ENCODE data around the gene FBLN1.
"Not testable (repeated sequence)": the region's sequence is repeated elsewhere in the genome, so short reads cannot be mapped to it uniquely, and the experiment has no call there.

FBLN1 gene

DNA sequence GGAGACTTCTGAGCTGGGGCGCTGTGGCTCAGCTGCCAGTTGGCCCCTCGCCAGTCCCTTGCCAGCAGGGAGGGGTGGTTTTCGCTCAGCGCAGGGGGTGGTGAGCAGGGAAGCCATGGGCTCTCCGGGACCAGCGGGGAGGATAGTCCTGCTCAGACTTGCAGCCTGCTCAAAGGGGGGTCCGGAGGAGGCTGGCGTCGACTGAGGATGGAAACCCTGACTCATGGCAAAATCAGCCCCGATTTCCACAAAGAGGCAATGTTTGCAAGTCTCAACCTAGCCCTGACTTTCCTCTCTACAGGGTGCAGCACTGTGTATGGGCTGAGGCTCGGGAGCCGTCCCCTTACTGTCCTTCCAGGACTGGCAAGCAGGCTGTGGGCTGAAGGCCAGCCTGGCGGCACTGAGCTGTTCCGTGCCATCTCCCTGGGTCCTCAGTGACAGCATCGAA is 35.1 kb downstream of the FBLN1 start:
- no peaks in the 10 kb centered on the region for H3K9me3 Mint-ChIP-seq (ENCODE audit: low read depth)
- no peak overlapping the region for H3K27ac Mint-ChIP-seq
- no peaks in the 10 kb centered on the region for H3K4me1 Mint-ChIP-seq (ENCODE audit: low read depth)
- H3K36me3 Mint-ChIP-seq: no peaks in the 10 kb centered on the region
- no peaks in the 10 kb centered on the region for H3K27me3 Mint-ChIP-seq
- no peak overlapping the region for H3K4me3 Mint-ChIP-seq

DNA sequence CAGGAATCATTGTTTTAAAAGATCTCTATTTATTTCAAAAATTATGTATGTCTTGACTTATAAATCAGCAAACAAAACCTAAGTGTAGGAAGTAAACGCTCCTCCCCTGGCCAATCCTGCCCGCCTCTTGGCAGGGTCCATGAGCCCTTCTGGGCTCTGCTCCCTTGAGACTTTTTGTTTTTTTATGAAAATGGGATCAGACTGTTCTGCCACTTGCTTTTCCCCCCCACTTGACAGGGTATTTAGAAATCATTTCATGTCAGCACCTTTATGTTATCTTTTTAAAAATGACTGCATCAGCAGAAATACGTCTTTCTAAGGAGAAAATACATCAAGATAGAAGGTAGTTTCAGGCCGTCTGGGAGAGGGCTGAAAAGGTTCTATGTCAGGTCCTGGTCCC is 35.6 kb downstream of the FBLN1 start:
- H3K27ac Mint-ChIP-seq: no peak overlapping the region
- no peaks in the 10 kb centered on the region for H3K9me3 Mint-ChIP-seq (ENCODE audit: low read depth)
- no peak overlapping the region for H3K4me3 Mint-ChIP-seq
- H3K36me3 Mint-ChIP-seq: no peaks in the 10 kb centered on the region
- no peaks in the 10 kb centered on the region for H3K27me3 Mint-ChIP-seq
- H3K4me1 Mint-ChIP-seq (ENCODE audit: low read depth): no peaks in the 10 kb centered on the region

DNA sequence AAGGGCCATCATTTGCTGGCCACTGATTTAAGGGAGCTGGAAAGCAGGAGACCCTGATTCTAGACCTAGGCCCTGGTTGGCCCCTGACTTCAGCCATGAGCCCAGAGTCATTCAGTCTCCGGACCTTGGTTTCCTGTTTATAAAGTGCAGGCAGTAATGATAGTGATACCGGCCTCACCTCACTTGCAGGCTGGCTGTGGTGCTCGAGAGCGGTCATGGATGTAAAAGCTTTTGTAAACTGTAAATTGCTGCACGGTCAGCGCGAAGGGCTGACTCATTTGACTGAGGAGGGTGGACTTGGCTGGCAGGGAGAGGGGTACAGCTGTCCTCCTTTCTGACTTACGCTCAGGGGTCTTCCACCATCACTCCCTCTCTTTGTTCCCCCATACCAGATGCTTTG is 37.4 kb downstream of the FBLN1 start:
- no peaks in the 10 kb centered on the region for H3K27me3 Mint-ChIP-seq
- H3K4me3 Mint-ChIP-seq: no peak overlapping the region
- H3K36me3 Mint-ChIP-seq: no peaks in the 10 kb centered on the region
- H3K27ac Mint-ChIP-seq: no peak overlapping the region
- no peaks in the 10 kb centered on the region for H3K9me3 Mint-ChIP-seq (ENCODE audit: low read depth)
- no peaks in the 10 kb centered on the region for H3K4me1 Mint-ChIP-seq (ENCODE audit: low read depth)

DNA sequence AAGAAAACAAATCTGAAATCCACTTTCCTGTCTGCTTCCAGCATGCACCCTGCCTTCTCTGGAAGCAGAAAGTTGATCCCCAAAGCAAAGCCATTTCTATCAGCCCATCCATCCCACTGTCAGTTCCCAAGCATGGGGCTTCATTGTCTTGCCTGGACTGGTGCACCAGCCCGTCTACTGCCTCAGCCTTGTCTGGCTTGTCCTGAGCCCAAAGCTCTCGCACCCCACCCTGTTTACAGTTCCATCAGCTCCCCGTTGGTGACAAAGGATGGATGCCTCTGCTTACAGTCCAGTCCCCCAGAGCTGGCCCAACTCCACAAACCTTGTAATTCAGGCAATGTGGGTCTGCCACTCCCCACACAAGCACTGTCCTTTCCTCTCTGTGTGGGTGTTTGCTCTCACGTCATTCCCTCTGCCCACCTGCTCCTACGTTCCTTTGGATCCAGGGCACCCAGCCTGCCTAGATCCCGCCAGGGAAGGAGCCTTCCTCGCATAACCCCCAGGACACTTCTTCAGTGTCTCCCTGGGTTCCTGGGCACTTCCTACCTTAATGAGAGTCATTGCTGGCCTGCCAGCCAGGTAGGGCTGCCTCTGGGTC is 38.8 kb downstream of the FBLN1 start:
- no peaks in the 10 kb centered on the region for H3K36me3 Mint-ChIP-seq
- no peak overlapping the region for H3K4me3 Mint-ChIP-seq
- H3K9me3 Mint-ChIP-seq (ENCODE audit: low read depth): no peaks in the 10 kb centered on the region
- H3K4me1 Mint-ChIP-seq (ENCODE audit: low read depth): no peaks in the 10 kb centered on the region
- no peak overlapping the region for H3K27ac Mint-ChIP-seq
- H3K27me3 Mint-ChIP-seq: no peaks in the 10 kb centered on the region

DNA sequence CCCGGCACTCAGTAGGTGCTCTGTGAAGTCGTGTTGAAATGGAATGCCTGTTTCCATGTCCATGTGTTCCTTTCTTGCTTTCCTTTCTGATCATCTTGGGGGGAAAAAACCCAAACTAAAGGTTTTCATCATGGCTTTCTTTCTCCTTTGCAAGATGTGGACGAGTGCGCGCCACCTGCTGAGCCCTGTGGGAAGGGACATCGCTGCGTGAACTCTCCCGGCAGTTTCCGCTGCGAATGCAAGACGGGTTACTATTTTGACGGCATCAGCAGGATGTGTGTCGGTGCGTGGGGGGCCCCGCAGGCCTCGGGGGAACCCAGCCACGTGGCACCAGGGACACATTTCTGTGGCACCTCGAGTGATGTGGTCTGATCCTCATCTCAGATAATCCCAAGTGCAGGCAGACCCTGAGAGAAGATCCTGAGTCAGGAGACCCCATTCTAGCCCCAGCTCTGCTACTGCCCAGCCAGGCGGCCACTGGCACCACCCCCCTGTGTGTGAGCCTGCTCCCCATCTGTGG is 39.4 kb downstream of the FBLN1 start:
- H3K4me1 Mint-ChIP-seq (ENCODE audit: low read depth): no peaks in the 10 kb centered on the region
- no peak overlapping the region for H3K4me3 Mint-ChIP-seq
- H3K27me3 Mint-ChIP-seq: no peaks in the 10 kb centered on the region
- no peak overlapping the region for H3K27ac Mint-ChIP-seq
- H3K36me3 Mint-ChIP-seq: no peaks in the 10 kb centered on the region
- H3K9me3 Mint-ChIP-seq (ENCODE audit: low read depth): no peaks in the 10 kb centered on the region

DNA sequence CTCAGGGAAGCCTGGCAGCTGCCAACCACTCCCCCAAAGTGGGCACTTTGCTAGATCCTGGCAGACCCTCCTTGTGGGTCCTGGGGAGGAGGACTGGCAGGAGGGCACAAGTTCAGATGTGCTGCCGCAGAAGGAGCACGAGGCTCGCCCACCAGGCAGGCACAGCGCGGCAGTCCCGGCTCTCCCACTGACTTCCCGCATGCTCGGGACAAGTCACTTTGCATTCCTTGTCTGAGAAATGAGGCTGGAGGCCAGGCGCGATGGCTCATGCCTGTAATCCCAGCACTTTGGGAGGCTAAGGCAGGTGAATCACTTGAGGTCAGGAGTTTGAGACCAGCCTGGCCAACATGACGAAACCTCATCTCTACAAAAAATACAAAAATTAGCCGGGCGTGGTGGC is 40.1 kb downstream of the FBLN1 start:
- H3K27ac Mint-ChIP-seq; H3K4me3 Mint-ChIP-seq; H3K36me3 Mint-ChIP-seq; H3K9me3 Mint-ChIP-seq (ENCODE audit: low read depth); H3K4me1 Mint-ChIP-seq (ENCODE audit: low read depth); H3K27me3 Mint-ChIP-seq: not testable (repeated sequence)

DNA sequence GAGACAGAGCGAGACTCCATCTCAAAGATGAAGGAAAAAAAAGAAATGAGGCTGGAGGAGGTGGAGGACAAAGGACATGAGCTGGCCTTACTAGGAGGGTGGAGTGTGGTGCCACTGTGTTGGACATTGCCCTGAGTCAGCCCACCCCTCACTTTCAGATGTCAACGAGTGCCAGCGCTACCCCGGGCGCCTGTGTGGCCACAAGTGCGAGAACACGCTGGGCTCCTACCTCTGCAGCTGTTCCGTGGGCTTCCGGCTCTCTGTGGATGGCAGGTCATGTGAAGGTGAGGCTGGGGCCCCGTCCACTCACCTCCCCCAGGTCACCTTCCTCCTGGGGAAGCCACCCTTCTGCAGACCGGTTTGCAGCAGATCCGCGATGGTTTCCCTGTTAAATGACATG is 40.6 kb downstream of the FBLN1 start:
- Mint-ChIP-seq H3K36me3 (no peaks in the 10 kb centered on the region), H3K4me1 (ENCODE audit: low read depth) (no peaks in the 10 kb centered on the region), H3K27ac (no peak overlapping the region), H3K4me3 (no peak overlapping the region), H3K9me3 (ENCODE audit: low read depth) (no peaks in the 10 kb centered on the region), H3K27me3 (no peaks in the 10 kb centered on the region)

DNA sequence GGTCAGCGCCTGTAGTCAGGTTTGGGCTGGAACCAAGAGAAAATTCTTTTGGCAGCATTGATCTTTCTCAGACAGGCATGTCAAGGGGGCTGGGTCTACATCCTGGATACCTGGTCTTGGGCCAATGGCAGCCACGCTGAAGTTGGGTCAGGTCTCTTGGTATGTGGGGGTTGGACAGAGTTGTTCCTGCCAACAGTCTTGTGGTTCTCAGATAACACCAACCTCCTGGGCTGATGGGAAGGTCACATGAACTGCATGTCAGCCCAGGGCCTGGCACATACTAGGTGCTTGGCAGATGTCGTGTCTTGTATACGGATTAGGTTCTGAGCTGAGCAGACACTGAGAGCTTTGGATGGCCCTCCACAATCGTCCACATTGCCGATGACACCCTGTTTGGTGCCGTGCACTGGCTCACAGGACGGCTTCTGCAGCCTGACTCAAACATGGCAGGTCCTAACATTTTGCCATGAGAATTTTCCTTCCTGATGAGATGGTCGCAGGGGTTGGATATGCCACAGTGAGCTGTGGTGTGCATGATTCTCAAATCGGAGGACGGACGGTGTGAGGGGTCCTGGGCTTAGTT is 42.0 kb downstream of the FBLN1 start:
- no peaks in the 10 kb centered on the region for H3K9me3 Mint-ChIP-seq (ENCODE audit: low read depth)
- no peaks in the 10 kb centered on the region for H3K4me1 Mint-ChIP-seq (ENCODE audit: low read depth)
- no peak overlapping the region for H3K27ac Mint-ChIP-seq
- H3K36me3 Mint-ChIP-seq: no peaks in the 10 kb centered on the region
- H3K4me3 Mint-ChIP-seq: no peak overlapping the region
- H3K27me3 Mint-ChIP-seq: no peaks in the 10 kb centered on the region

DNA sequence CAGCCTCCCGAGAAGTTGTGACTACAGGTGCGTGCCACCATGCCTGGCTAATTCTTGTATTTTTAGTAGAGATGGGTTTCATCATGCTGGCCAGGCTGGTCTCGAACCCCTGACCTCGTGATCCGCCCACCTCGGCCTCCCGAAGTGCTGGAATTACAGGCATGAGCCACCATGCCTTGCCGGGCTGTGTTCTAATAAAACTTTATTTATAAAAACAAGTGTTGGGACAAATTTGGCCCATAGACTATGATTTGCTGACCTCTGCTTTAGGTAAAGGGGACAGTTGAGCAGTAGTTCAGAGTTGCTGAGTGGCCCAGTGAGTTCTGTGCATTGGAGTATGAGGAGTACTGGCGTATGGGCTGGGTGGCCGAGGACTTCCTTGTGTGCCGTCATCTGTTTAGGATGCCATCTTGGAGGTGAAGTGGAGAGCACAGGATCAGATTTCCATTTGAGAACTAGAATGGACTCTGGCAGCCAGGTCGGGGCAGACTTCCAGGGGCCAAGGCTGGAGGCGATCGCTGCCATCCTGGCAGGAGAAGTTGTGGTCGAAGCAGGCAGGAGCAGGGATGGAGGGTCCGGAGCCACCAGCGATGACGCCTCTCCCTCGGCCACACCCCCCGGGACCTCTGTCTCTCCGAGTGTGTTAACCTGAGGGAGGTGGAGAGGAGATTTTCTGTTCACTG is 43.8 kb downstream of the FBLN1 start:
- Mint-ChIP-seq H3K27ac (no peak overlapping the region), H3K9me3 (ENCODE audit: low read depth) (no peaks in the 10 kb centered on the region), H3K4me1 (ENCODE audit: low read depth) (no peaks in the 10 kb centered on the region), H3K36me3 (no peaks in the 10 kb centered on the region), H3K4me3 (no peak overlapping the region), H3K27me3 (no peaks in the 10 kb centered on the region)

DNA sequence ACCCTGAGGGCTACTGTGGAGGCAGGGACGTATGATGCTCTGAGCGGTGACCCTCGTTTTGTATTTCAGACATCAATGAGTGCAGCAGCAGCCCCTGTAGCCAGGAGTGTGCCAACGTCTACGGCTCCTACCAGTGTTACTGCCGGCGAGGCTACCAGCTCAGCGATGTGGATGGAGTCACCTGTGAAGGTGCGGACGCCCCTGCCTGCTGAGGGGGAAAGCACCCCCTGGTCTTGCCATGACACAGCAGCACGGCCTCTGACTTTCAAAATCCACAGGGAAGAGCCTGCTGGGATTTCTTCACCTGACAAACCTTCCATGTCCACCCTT is 44.3 kb downstream of the FBLN1 start:
- no peaks in the 10 kb centered on the region for H3K36me3 Mint-ChIP-seq
- H3K9me3 Mint-ChIP-seq (ENCODE audit: low read depth): no peaks in the 10 kb centered on the region
- H3K4me1 Mint-ChIP-seq (ENCODE audit: low read depth): no peaks in the 10 kb centered on the region
- H3K27ac Mint-ChIP-seq: no peak overlapping the region
- H3K4me3 Mint-ChIP-seq: no peak overlapping the region
- no peaks in the 10 kb centered on the region for H3K27me3 Mint-ChIP-seq

DNA sequence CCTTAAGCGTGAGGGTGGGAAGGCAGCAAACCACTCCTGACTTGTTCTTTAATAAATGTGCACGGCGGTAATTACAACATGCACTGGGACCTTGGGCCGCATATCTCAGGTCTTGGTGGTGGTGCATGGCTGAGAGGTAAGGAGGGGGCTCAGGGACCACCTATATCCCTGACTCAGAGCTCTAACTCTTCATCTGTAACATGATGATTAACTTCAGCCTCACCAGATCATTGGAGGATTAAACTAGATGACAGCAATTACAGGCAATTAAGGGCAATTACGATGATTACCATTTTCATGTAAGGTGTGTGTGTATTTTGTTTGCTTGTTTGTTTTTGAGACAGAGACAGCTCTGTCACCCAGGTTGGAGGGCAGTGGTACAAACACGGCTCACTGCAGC is 45.0 kb downstream of the FBLN1 start:
- no peak overlapping the region for H3K27ac Mint-ChIP-seq
- H3K36me3 Mint-ChIP-seq: no peaks in the 10 kb centered on the region
- H3K9me3 Mint-ChIP-seq (ENCODE audit: low read depth): no peaks in the 10 kb centered on the region

DNA sequence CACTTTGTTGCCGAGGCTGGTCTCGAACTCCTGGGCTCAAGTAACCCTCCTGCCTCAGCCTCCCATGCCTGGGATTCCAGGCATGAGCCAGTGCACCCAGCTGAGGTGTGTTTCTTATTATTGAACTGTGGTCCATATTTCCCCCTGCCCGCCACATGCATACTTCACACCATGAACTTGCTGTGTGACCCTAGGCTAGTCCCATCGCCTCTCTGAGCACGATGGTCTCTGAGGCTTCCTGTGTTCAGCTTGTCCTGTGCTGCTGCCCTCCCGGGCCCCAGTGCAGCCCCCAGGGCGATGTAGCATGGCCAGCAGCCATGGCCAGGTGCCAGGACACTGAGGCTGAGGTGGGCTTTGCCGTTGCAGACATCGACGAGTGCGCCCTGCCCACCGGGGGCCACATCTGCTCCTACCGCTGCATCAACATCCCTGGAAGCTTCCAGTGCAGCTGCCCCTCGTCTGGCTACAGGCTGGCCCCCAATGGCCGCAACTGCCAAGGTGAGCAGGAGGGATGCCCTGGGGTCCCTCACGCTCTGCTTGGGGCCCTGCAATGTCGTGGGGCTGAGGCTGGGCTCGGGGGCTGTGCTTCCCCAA is 45.7 kb downstream of the FBLN1 start:
- Mint-ChIP-seq H3K4me3 (no peak overlapping the region), H3K27me3 (no peaks in the 10 kb centered on the region), H3K36me3 (no peaks in the 10 kb centered on the region), H3K27ac (no peak overlapping the region), H3K9me3 (ENCODE audit: low read depth) (no peaks in the 10 kb centered on the region), H3K4me1 (ENCODE audit: low read depth) (no peaks in the 10 kb centered on the region)

More for the DNA sequence above, 45.0 kb downstream of the FBLN1 start:
- no peak overlapping the region for H3K4me3 Mint-ChIP-seq
- H3K27me3 Mint-ChIP-seq: no peaks in the 10 kb centered on the region
- no peaks in the 10 kb centered on the region for H3K4me1 Mint-ChIP-seq (ENCODE audit: low read depth)

DNA sequence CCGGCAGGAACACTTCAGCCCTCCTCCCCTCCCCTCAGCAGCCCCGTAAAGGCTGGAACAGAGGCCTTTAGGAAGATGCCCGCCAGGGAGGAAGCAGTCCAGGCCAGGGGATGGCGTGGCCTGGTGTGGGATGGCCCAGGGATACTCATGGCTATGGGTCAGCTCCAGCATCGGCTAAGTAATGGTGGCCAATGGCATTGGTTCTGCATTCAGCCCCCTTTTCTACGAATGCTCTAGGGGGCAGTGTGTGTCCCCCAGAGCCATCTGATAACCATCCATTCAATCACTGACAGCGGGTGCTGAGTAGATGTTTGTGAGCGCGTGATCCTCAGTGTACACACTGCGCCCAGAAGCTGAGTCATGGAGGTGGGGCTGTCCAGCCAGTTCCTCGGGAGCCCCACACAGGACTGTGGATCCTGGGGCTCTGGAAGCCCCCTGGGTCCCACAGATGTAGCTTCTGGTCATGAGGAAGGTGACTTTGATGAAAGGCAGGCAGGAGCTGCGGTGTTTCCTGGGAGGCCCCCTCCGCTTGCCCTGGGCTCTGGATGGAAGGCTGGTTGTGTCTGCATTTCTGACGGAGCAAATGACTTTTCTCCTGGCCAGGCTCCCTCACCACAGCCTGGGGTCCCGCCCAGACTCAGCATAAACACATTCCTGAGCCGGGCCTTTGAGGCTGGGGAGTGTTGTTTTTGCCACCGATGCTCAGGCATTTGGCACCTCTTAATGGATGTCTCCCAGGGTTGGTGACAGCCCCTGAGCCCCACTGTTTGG is 46.5 kb downstream of the FBLN1 start:
- H3K36me3 Mint-ChIP-seq: no peaks in the 10 kb centered on the region
- no peaks in the 10 kb centered on the region for H3K9me3 Mint-ChIP-seq (ENCODE audit: low read depth)
- H3K27me3 Mint-ChIP-seq: no peaks in the 10 kb centered on the region
- no peak overlapping the region for H3K27ac Mint-ChIP-seq
- no peak overlapping the region for H3K4me3 Mint-ChIP-seq
- H3K4me1 Mint-ChIP-seq (ENCODE audit: low read depth): no peaks in the 10 kb centered on the region

DNA sequence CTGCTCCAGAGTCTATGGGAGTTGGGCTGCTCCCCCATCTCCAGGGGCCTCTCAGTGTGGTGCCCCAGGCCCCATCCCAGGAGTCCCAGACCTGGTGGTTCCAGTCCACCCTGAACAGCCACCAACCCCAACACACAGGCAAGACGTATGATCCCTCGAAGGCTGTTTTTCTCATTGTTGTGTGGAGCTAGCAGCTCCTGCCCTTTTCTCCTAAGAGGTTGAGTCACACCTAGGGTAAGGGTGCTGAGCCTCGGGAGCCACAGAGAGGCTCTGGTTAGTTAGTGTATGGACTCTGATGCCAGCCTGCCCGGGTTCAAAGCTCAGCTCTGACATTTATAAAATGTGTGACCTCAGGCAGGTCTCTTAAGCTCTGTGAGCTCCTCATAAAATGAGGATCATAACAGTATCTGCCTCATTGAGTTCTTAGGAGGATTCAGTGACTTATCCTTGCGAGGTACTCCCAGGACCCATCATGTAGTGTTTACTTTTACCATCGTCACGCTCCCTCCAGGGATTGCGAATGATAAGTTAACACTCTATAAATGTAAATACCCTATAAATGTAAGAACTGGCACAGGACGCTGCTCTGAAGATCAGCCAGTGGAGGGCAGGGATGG is 47.2 kb downstream of the FBLN1 start:
- H3K27me3 Mint-ChIP-seq: no peaks in the 10 kb centered on the region
- no peak overlapping the region for H3K4me3 Mint-ChIP-seq
- H3K36me3 Mint-ChIP-seq: no peaks in the 10 kb centered on the region

DNA sequence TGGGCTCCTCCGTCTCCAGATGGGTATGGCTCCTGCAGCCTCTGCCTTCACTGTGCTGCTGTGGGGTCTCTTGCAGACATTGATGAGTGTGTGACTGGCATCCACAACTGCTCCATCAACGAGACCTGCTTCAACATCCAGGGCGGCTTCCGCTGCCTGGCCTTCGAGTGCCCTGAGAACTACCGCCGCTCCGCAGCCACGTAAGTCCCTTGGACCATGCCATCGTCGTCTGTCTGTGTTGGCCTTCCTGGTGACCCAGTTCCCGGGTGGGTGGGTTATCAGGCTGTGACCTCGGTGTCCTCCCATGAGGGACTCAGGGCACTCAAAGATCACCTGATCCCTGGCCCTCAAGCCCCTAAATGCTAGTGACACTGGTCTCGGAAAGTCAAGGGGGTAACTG is 47.7 kb downstream of the FBLN1 start:
- H3K27me3 Mint-ChIP-seq: no peaks in the 10 kb centered on the region
- no peaks in the 10 kb centered on the region for H3K9me3 Mint-ChIP-seq (ENCODE audit: low read depth)
- H3K27ac Mint-ChIP-seq: no peak overlapping the region
- H3K4me3 Mint-ChIP-seq: no peak overlapping the region
- H3K4me1 Mint-ChIP-seq (ENCODE audit: low read depth): no peaks in the 10 kb centered on the region
- H3K36me3 Mint-ChIP-seq: no peaks in the 10 kb centered on the region

More for the DNA sequence above, 47.2 kb downstream of the FBLN1 start:
- no peaks in the 10 kb centered on the region for H3K4me1 Mint-ChIP-seq (ENCODE audit: low read depth)
- H3K9me3 Mint-ChIP-seq (ENCODE audit: low read depth): no peaks in the 10 kb centered on the region
- H3K27ac Mint-ChIP-seq: no peak overlapping the region

Data from activated naive CD8-positive, alpha-beta T cell (primary cell).